ENCODE results near the gene CTU2.

Gene CTU2

DNA sequence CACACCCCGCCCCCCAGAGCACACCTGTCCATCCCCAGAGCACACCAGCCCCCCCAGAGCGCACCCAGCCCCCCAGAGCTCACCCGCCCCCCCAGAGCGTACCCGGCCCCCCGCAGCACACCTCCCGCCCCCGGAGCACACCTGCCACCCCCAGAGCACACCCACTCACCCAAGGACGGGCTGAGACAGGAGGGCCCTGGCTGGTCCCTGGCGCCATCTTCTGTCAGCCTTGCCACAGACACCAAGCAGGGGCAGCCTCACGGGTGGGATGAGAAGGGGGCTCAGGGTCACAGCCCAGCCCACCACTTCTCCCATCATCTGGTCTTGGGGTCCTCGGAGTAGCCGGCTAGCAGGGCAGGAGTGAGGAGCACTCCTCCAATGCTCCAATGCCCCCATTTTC lies 46.9 kb downstream of the CTU2 start:
- Histone ChIP-seq H4K20me1 (ENCODE audit: control insufficient read depth, insufficient read depth, low read depth, low read length) (peaks cover 8% of the 10 kb centered on the region; the same call in 1 of the 2 replicates), H3K9me2 (replicated peaks; ENCODE audit: control insufficient read depth, low read length) (no peaks in the 10 kb centered on the region), H3K4me3 (ENCODE audit: low read length) (no peak overlapping the region), H3K4me2 (ENCODE audit: low read length) (no peak overlapping the region), H3K9me3 (ENCODE audit: control insufficient read depth, insufficient read depth, low read length) (no peaks in the 10 kb centered on the region), H3K27me3 (ENCODE audit: control insufficient read depth, low read length) (no peaks in the 10 kb centered on the region), H3K27ac (ENCODE audit: low read depth, low read length) (no peak overlapping the region), H3K36me3 (ENCODE audit: control insufficient read depth, low read length) (peaks cover 17% of the 10 kb centered on the region), H3K79me2 (ENCODE audit: control insufficient read depth, low read length) (peaks cover 83% of the 10 kb centered on the region), H3K4me1 (ENCODE audit: control insufficient read depth, low read length) (peaks cover 4% of the 10 kb centered on the region), H3F3A (ENCODE audit: control insufficient read depth, insufficient read depth) (no peaks in the 10 kb centered on the region)
- TF ChIP-seq, protein P1, sequence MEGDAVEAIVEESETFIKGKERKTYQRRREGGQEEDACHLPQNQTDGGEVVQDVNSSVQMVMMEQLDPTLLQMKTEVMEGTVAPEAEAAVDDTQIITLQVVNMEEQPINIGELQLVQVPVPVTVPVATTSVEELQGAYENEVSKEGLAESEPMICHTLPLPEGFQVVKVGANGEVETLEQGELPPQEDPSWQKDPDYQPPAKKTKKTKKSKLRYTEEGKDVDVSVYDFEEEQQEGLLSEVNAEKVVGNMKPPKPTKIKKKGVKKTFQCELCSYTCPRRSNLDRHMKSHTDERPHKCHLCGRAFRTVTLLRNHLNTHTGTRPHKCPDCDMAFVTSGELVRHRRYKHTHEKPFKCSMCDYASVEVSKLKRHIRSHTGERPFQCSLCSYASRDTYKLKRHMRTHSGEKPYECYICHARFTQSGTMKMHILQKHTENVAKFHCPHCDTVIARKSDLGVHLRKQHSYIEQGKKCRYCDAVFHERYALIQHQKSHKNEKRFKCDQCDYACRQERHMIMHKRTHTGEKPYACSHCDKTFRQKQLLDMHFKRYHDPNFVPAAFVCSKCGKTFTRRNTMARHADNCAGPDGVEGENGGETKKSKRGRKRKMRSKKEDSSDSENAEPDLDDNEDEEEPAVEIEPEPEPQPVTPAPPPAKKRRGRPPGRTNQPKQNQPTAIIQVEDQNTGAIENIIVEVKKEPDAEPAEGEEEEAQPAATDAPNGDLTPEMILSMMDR (IDR thresholded peaks at IDR 0.05; ENCODE audit: low read depth, low read length, poor library complexity, severe bottlenecking) = no peak
- no peak for TF ChIP-seq EZH2phosphoT487 (IDR thresholded peaks at IDR 0.05; ENCODE audit: borderline replicate concordance, low read length)

DNA sequence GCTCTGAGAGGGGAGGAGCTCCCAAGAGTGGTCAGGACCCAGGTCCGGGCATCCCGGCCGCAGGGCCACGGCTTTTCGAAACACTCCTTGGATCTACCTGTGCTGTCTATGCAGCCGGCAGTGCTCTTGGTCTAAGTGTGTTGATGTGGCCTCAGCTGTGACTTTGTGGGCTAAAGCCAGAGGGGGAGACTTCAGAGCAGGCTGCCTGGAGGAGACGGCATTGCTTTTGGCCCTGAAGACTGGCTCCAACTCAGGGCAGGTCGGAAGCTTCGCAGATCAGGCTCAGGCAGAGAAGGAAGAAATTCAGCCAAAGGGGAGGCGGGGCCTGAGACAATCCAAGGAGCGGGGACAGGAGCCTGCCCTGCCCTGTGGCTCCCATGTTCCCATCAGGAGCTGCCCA lies 47.3 kb downstream of the CTU2 start:
- Histone ChIP-seq H3K4me1 (ENCODE audit: control insufficient read depth, low read length) (peaks cover under 1% of the 10 kb centered on the region), H3K27ac (ENCODE audit: low read depth, low read length) (no peak overlapping the region), H3K36me3 (ENCODE audit: control insufficient read depth, low read length) (peaks cover 16% of the 10 kb centered on the region), H3K4me3 (ENCODE audit: low read length) (no peak overlapping the region), H3K4me2 (ENCODE audit: low read length) (no peak overlapping the region), H3K79me2 (ENCODE audit: control insufficient read depth, low read length) (peaks cover 83% of the 10 kb centered on the region), H3K27me3 (ENCODE audit: control insufficient read depth, low read length) (no peaks in the 10 kb centered on the region), H4K20me1 (ENCODE audit: control insufficient read depth, insufficient read depth, low read depth, low read length) (peaks cover 8% of the 10 kb centered on the region; the same call in 1 of the 2 replicates), H3K9me2 (replicated peaks; ENCODE audit: control insufficient read depth, low read length) (no peaks in the 10 kb centered on the region), H3F3A (ENCODE audit: control insufficient read depth, insufficient read depth) (no peaks in the 10 kb centered on the region), H3K9me3 (ENCODE audit: control insufficient read depth, insufficient read depth, low read length) (no peaks in the 10 kb centered on the region)
- TF ChIP-seq EZH2phosphoT487 (IDR thresholded peaks at IDR 0.05; ENCODE audit: borderline replicate concordance, low read length) = no peak
- TF ChIP-seq, protein P1 (IDR thresholded peaks at IDR 0.05; ENCODE audit: low read depth, low read length, poor library complexity, severe bottlenecking) = no peak

DNA sequence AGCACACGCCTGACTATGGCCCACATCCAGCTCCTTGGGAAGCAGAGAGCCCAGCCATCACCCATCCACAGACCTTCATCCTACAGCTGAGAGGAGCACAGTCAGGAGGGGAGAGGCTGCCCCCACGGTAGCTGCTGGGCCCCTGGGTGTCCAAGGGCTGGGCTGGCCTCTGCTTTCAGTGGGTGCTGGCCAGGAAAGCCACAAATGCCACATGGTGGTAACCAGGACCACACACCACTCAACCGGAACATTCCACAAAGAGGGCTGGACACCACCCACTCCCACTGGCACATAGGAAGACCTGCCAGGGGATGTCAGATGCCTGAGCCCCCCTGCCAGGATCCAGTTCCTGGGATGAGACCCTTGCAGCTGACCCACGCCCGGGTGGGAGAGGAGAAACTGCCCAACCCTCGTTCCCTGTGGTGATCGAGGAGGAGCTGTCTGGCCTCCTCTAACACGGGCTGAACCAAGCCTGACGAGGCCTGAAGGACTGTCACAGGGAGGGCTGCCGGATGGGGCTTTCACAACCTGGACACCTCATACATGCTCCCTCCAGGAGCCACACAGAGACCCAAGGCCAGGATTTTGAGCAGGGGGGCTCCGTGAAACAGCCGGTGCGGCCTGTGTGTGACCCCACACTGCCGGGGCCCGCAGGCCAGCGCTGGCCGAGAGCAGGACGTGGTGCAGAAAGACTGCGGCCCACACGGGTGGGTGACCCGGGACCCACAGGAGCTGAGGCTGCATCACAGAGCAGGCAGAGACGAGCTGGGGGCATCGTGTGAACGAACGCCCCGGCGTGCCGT lies 48.0 kb downstream of the CTU2 start:
- no peaks in the 10 kb centered on the region for H3K4me1 ChIP-seq (ENCODE audit: control insufficient read depth, low read length)
- peaks cover 12% of the 10 kb centered on the region; the same call in 1 of the 2 replicates for H4K20me1 ChIP-seq (ENCODE audit: control insufficient read depth, insufficient read depth, low read depth, low read length)
- H3F3A ChIP-seq (ENCODE audit: control insufficient read depth, insufficient read depth) = no peaks in the 10 kb centered on the region
- H3K79me2 ChIP-seq (ENCODE audit: control insufficient read depth, low read length) = peaks cover 89% of the 10 kb centered on the region
- H3K36me3 ChIP-seq (ENCODE audit: control insufficient read depth, low read length) = peaks cover 18% of the 10 kb centered on the region
- TF ChIP-seq, protein P1 (IDR thresholded peaks at IDR 0.05; ENCODE audit: low read depth, low read length, poor library complexity, severe bottlenecking) = no peak
- TF ChIP-seq EZH2phosphoT487 (IDR thresholded peaks at IDR 0.05; ENCODE audit: borderline replicate concordance, low read length) = no peak
- H3K9me2 ChIP-seq (replicated peaks; ENCODE audit: control insufficient read depth, low read length) = no peaks in the 10 kb centered on the region
- H3K4me3 ChIP-seq (ENCODE audit: low read length) = no peak overlapping the region
- no peaks in the 10 kb centered on the region for H3K27me3 ChIP-seq (ENCODE audit: control insufficient read depth, low read length)
- no peak overlapping the region for H3K27ac ChIP-seq (ENCODE audit: low read depth, low read length)
- H3K9me3 ChIP-seq (ENCODE audit: control insufficient read depth, insufficient read depth, low read length) = no peaks in the 10 kb centered on the region
- H3K4me2 ChIP-seq (ENCODE audit: low read length) = no peak overlapping the region
